ENCODE data around the gene C21orf58.
"Not testable (repeated sequence)": the region's sequence is repeated elsewhere in the genome, so short reads cannot be mapped to it uniquely, and the experiment has no call there.

Gene C21orf58

GRCh38 chr21:46322351-46323226 lies 1.1 kb downstream of the C21orf58 start:
- DNase-seq: peak; percentile 28

GRCh38 chr21:46320331-46320801 lies 3.3 kb downstream of the C21orf58 start:
- DNase-seq: no peak

- no peak for DNase-seq
Observed at GRCh38 chr21:46319186-46319585, 4.5 kb downstream of the C21orf58 start.

DNA sequence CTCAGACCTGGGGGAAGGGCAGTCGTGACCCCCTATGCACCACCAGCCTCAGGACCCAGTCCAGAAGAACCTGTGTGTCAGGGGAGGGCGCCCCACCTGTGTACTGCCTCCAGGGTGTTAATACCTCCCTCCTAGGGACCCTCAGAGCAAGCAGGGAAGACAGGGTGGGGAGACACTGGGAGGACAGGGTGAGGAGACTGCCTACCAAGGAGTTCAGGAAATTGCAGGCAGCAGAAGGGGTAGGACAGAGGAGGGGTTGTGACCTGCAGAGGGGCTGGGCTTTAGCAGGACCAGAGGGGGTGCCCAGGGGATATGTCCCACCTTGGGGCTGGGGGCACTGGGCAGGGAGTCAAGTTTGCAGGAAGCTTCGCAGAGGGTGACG lies 5.2 kb downstream of the C21orf58 start:
- no peak for DNase-seq

DNA sequence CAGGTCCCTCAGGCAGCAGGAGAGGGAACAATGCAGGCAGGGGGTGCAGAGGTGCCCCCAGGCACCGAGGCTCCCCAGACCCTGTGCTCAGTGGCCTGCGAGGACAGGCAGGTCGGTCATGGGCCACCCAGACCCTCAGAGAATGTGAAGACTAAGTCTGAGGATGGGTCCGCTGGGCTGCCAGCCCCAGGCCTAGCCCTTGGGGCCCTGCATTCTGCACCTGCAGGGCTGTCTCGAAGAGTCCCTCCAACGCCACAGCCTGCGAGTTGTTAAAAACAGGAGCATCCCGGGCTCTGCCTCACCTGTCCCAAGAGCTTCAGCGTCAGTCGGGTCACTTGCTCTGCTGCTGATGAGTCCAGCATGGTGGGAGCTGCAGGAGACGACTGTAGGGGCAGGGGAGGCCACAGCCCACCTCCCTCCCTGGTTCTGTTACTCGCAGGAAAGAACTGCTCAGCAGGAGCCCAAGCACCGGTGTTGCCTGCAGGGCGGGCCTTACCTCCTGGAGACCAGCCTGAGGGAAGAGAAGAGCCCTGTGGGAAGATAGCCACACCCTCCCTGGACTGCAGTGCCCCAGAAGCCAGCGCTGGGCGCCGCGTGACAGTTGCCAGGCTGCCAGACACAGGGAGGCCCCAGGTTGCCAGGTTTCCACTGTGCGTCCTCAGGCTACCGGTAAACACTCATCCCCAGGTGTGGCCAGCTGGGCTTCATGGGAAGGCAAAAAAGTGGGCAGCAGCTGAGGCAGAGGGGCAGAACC lies 5.8 kb downstream of the C21orf58 start:
- no peak for DNase-seq

DNA sequence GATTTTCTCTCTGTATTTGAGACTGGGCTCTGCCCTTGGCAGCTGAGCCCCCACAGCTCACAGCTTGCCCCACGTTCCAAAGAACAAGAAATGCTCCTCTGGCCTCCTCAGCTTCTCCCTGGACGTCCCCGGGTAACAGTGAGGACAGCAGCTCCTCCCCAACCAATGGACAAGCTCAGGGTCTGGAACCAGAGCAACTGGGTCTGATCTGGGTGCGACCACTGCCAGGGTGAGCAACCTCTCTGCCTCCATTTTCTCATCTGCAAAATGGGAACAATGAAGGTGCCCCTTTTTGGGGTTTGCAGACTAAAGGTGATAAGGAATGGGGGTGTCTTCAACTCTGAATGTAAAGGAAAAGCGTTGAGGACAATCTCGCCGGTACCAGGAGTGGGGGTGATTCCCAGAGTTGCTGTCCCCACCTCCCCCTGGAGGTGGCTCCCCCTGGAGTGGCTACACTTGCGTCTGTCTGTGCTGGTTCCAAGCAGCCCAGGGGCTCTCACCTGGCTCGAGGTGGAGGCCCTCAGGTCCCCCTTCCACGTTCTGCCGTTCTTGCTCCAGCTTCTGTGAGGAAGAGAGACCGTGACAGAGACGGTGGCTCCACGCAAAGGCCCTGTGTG lies 6.9 kb downstream of the C21orf58 start:
- no peak for DNase-seq

DNA sequence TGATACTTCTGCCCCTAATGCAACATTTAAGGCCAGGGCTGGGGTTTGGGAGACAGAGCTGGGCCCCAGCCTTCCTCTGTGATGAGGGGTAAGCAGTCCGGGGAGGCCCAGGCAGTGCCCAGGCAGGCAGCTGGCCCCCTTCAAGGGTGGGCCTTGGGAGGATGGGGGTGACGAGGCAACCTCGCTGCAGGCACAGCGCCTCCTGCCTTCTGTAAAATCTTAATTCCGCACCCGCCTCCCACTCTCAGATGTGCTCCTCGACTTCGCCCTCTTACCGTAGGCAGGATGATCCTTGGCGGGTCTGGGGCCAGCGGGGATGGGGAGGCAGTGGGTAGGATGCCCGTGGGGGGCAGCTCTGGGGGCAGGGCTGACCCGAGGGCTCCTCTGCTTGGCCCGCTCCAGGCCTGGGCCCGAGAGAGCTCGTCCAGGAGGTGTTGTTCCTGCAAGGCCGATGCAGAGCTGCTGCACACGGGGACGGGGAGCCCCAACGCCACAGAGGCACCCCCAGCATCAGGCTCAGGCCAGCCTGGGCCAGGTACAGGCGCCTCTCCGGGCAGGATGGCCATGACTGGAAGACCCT lies 9.1 kb downstream of the C21orf58 start:
- DNase-seq: no peak

DNA sequence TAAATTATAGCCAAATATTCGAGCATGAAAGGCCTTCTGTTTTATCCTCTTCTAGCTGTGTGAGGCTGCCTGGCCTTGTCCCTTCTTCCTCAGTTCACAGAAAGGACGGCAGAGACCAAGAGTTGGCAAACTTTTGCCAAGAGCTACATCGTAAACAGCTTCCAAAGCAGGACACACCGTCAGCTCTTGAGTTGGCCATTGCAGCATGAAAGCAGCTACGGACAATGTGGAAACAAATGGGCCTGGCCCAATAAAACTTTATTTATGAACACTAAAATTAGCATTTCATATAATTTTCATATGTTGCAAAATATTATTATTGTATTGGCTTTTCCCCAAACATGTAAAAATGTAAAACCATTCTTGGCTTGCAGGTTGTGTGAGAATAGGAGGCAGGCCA lies 10.7 kb downstream of the C21orf58 start:
- no peak for DNase-seq

DNA sequence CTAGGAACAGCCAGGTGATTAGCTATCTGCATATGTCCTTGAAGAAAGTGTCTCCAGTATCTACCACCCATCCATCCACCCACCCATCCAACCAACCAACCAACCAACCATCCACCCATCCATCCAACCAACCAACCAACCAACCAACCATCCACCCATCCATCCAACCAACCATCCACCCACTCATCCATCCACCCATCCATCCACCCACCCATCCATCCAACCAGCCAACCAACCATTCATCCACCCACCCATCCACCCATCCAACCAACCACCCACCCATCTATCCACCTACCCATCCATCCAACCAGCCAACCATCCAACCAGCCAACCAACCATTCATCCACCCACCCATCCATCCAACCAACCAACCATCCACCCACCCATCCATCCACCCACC lies 12.1 kb downstream of the C21orf58 start:
- no peak for DNase-seq

DNA sequence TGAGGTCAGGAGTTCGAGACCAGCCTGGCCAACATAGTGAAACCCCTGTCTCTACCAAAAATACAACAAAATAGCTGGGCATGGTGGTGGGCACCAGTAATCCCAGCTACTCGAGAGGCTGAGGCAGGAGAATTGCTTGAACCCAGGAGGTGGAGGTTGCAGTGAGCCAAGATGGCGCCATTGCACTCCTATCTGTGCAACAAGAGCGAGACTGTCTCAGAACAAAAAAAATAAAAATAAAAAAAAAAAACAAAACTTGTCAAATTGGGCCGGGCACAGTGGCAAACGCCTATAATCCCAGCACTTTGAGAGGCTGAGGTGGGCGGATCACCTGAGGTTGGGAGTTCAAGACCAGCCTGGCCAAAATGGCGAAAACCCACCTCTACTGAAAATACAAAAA lies 13.4 kb downstream of the C21orf58 start:
- DNase-seq: not testable (repeated sequence)

GRCh38 chr21:46308431-46308830 lies 15.2 kb downstream of the C21orf58 start:
- no peak for DNase-seq

DNA sequence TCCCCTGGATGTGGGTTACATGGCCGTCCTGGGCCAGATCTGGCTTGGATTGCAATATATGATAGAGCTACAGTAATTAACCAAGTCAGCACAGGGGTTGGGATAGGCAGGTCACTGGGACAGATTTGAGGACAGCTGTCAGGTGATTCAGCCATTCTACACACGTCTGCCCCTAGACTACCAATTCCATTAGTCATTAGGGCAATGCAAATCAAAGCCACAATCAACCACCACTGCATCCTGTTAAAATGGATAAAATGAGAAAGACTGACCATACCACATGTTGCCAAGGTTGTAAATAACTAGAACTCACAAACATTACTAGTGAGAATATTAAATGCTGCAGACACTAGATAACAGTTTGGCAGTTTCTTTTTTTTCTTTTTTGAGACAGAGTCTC lies 16.0 kb downstream of the C21orf58 start:
- peak; percentile 50 for DNase-seq

GRCh38 chr21:46304955-46305354 lies 18.7 kb downstream of the C21orf58 start:
- no peak for DNase-seq

- no peak for DNase-seq
Observed at GRCh38 chr21:46304437-46304836, 19.2 kb downstream of the C21orf58 start.

GRCh38 chr21:46301759-46302158 lies 21.9 kb downstream of the C21orf58 start:
- no peak for DNase-seq

DNA sequence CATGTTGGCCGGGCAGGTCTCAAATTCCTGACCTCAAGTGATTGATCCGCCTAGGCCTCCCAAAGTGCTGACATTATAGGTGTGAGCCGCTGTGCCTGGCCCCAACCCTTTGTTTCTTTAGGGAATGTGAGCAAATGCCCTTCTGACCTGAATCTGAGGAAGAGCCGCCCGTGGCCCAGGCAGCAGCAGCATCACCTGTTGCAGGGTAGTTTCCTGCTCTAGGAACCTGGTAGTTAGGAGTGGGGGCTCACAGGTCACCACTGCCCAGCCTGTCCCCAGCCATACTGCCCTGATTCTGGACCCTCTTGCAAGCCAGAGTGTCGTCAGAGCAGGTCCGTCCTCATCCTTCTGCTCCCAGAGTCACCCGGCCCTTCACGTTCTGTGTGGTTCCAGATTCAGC lies 24.5 kb downstream of the C21orf58 start:
- no peak for DNase-seq

DNA sequence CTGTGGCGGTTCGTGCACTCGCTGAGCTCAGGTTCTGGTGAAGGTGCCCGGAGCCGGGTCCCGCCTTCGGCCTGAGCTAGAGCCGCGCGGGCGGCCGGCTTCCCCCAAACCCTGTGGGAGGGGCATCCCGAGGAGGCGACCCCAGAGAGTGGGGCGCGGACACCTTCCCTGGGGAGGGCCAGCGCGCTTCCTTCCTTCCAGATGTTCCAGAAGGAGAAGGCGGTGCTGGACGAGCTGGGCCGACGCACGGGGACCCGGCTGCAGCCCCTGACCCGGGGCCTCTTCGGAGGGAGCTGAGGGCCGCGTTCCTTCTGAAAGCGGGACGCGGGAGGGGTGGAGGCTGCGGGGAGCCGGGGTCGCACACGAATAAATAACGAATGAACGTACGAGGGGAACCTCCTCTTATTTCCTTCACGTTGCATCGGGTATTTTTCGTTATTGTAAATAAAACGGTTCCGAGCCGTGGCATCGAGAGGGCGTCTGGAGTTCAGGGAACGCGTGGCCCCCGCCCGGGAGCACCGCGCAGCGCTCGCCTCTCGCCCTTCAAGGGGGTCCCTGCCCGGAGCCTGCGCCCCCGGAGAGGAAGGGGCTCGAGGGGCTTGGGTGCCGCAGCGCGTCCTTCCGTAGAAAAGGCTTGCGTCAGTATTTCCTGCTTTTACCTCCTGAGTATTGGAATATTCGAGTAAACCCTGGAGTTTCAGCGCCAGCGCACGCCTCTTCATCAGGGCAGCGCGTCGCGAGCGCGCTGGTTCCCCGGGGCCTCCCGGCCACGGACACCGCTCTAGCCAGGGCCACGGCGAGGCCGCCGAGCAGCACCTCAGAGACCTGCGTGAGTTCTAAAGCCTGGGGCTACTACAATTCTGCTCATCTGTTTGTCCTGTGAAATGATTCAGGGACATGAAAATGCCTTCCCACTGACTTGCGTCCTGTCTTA lies 26.1 kb downstream of the C21orf58 start:
- peak; percentile 32 for DNase-seq

DNA sequence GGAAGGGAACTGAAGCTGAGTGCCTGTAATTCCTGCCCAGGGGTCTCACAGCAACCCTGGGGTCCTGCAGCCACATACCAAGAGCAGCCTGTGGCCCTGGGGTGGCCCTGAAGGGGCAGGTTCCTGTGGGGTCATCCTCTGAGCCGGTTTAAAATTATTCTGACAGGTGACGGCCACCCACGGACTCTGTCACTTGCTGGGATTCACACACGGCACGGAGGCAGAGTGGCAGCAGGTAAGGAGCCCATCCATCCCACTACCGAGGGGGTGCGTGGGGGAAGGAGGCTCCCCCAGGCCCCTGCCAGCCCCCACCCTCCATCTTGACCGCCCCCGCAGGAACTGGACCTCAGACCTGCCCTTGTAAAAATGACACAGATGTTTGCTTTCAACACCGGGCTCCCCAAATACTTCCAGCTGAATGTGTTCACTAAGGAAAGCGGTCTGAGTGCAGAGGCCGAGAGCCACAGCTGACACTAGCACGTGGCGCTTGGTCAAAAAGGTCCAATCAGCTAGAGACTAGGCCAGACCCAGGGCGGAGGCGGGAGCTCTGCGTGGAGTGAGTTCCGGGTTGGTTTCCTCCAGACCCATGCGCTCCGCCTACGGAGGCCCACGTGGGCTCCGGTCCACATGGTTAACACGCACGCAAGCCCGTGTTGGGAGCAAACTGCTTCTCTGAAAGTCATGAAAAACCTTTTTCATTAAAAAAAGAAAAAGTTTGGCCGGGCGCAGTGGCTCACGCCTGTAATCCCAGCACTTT lies 27.5 kb downstream of the C21orf58 start:
- DNase-seq: peak; percentile 88

DNA sequence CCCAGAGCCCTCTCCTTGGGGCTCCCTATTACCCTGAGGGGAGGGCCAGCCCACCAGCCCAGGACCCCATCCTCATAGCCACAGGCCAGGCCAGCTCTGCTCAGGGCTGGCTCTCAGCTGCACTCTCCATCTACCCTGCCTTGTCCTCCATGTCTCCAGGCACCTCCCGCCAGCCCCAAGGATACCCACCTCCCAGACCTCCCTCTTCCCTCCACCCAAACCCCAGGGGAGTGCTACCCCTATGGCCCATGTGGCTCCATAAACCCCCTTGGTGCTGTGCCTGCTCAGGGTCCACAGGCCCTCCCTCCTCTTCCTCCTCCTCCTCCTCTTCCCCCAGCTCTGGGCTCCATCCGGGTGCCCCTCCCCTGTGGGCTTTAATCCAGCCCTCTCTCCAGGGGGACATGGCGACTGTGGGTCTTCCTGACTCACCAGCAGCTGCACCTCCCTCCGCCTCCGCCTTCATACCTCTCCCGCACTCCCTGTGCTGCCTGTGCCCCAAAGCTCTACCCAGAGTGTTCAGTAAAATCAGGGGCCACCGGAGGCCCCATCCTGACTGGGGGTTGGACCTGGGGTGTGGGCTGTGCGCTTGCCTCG lies 28.4 kb downstream of the C21orf58 start:
- DNase-seq: peak; percentile 84

- peak; percentile 59 for DNase-seq
Observed at GRCh38 chr21:46294647-46295176, 29.0 kb downstream of the C21orf58 start.

GRCh38 chr21:46291561-46291960 lies 32.1 kb downstream of the C21orf58 start:
- DNase-seq: no peak

Measured in fibroblast of skin of right quadriceps (primary cell).